Transverse colon (tissue), 4 donors: Measurements from ENCODE around the gene WNT6.

Experiments used
- POLR2AphosphoS5 ChIP-seq, 3 donors: sonication (generic); formaldehyde crosslinking; IDR thresholded peaks; one replicate each; pipeline ENCODE4 v1.6.1; 2016; ENCODE audit warnings: antibody characterized with exemption in 3 of 3
- TF ChIP-seq, protein P1 (sequence below), 5 experiments: fragments of 200-600 bp in 3 of 5; fragments of 450-650 bp in 2 of 5; sonication (generic) in 3 of 5; IDR thresholded peaks; 1 replicate in 2 of 5; 2 replicates in 3 of 5; pipeline ENCODE4 v1.5.1; 2016 to 2017; ENCODE audit warnings: antibody characterized with exemption in 5 of 5, inconsistent platforms in 3 of 5, mild to moderate bottlenecking in 2 of 5, moderate library complexity in 1 of 5

DNA sequence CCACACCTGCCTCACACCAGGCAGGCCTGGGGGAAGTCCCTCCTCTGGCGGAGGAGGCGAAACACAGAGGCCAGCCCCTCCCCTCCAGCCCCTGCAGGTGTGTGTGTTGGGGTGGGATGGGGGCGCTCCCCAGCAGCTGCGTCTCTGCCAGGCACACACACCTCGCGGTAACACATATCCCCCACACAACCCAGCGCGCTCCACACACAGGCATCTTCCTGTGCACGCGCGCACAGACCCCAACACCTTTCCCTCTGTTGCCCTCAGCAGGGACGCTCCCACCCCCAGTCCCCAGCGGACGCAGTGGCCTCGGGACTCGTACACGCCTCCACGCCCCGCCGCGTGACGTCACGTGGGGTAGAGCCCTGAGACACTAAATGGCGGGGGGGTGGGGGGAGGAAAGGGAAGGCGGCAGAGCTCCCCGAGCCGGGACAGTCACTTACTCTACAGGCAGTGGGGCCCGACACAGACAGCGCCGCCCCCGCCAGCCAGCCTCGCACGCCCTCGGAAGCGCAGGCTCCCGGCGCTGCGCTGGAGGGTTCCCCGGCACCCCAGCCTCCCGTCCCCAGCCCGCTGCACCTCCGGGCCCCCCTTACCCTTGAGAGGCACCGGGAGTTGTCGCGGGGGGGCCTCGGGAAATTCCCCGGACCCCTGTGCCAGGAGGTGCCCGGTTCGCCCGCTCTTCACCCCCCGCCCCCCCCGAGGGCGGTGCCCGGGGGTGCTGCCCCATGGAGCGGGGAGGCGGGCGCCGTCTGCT, 20.7 kb downstream of the WNT6 start, which contains the start of gene WNT10A:
- TF ChIP-seq, protein P1, sequence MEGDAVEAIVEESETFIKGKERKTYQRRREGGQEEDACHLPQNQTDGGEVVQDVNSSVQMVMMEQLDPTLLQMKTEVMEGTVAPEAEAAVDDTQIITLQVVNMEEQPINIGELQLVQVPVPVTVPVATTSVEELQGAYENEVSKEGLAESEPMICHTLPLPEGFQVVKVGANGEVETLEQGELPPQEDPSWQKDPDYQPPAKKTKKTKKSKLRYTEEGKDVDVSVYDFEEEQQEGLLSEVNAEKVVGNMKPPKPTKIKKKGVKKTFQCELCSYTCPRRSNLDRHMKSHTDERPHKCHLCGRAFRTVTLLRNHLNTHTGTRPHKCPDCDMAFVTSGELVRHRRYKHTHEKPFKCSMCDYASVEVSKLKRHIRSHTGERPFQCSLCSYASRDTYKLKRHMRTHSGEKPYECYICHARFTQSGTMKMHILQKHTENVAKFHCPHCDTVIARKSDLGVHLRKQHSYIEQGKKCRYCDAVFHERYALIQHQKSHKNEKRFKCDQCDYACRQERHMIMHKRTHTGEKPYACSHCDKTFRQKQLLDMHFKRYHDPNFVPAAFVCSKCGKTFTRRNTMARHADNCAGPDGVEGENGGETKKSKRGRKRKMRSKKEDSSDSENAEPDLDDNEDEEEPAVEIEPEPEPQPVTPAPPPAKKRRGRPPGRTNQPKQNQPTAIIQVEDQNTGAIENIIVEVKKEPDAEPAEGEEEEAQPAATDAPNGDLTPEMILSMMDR (IDR thresholded peaks at IDR 0.05) = no peak
- peak in 1 of 3 donors; percentile 52 for TF ChIP-seq POLR2AphosphoS5 (IDR thresholded peaks at IDR 0.05)
